Body of pancreas (tissue), 4 donors: ENCODE data around the gene PTTG1IP.

Experiments used
- POLR2A ChIP-seq, 3 donors: fragments of 450-650 bp; IDR thresholded peaks; one replicate each; pipeline ENCODE4 v1.6.1; 2016; ENCODE audit warnings: antibody characterized with exemption in 3 of 3, mild to moderate bottlenecking in 2 of 3
- TF ChIP-seq, protein P1 (sequence below), 7 experiments: fragments of 450-650 bp in 4 of 7; fragments of 200-600 bp in 3 of 7; sonication (generic) in 3 of 7; IDR thresholded peaks; one replicate each; pipeline ENCODE4 v1.5.1; 2016 to 2019; ENCODE audit warnings: antibody characterized with exemption in 7 of 7

DNA sequence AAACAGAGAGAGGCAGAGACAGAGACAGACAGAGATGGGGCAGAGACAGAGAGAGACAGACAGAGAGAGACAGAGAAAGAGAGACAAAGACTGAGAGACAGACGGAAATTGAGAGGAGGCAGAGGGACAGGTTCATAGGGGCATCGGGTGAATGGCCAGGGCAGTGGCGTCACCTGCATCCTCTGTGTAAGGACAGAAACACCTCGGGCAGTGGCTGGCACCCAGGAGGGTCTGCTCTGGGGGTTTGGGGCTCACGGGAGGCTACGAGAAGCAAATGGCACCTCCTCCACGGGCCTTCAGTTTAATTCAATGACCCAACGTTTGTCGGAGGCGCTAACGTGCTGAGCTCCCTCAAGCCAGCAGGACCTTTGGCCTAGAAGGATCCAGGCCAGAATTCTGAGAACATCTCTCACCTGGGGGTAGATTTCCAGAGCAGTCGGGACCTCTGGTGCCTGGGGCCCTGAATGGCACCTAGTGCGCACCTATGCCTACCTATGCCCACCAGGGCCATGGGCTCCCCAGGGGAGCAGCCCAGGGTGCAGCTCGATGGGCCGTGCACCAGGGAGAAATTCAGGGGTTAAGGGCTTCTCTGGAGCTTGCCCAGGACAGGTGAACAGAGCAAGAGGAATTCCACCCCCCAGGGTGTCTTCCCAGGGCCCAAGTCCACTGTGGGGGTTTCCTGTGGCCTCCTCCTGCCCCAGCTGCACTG is 20.6 kb upstream of the PTTG1IP start:
- TF ChIP-seq, protein P1, sequence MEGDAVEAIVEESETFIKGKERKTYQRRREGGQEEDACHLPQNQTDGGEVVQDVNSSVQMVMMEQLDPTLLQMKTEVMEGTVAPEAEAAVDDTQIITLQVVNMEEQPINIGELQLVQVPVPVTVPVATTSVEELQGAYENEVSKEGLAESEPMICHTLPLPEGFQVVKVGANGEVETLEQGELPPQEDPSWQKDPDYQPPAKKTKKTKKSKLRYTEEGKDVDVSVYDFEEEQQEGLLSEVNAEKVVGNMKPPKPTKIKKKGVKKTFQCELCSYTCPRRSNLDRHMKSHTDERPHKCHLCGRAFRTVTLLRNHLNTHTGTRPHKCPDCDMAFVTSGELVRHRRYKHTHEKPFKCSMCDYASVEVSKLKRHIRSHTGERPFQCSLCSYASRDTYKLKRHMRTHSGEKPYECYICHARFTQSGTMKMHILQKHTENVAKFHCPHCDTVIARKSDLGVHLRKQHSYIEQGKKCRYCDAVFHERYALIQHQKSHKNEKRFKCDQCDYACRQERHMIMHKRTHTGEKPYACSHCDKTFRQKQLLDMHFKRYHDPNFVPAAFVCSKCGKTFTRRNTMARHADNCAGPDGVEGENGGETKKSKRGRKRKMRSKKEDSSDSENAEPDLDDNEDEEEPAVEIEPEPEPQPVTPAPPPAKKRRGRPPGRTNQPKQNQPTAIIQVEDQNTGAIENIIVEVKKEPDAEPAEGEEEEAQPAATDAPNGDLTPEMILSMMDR (IDR thresholded peaks at IDR 0.05) = no peak
- no peak for TF ChIP-seq POLR2A (IDR thresholded peaks at IDR 0.05)
